Aorta (tissue), 5 donors: ENCODE results near the gene CPNE1. TPM values are rescaled to one million over a fixed set of nuclear protein-coding genes. Genes with fewer than 3 reads are reported as not detected.

Source experiments
- ATAC-seq: fragments of 200-7000 bp; cut with Tn5 transposase; one replicate; pipeline ENCODE4 v1.9.1; 2022; ENCODE audit warnings: moderate library complexity; ENCODE audit not compliant: low FRiP score
- DNase-seq, 2 donors: peaks; one replicate each; pipeline ENCODE4 v3.0.0-alpha.2; 2020
- H3K27ac ChIP-seq, 2 donors: one replicate each; pipeline ENCODE4 v1.5.1; 2013; ENCODE audit warnings: low read length in 2 of 2, mild to moderate bottlenecking in 2 of 2, moderate library complexity in 2 of 2, control low read depth in 1 of 2, inconsistent platforms in 1 of 2, low read depth in 1 of 2
- H3K27me3 ChIP-seq, 2 donors: one replicate each; pipeline ENCODE4 v1.6.1; 2013; ENCODE audit warnings: control low read depth in 1 of 2, low read length in 1 of 2, mild to moderate bottlenecking in 1 of 2, moderate library complexity in 1 of 2; ENCODE audit not compliant: insufficient read depth in 2 of 2, control insufficient read depth in 1 of 2
- H3K36me3 ChIP-seq, 2 donors: one replicate each; pipeline ENCODE4 v1.6.1; 2013; ENCODE audit warnings: control low read depth in 1 of 2, low read length in 1 of 2, mild to moderate bottlenecking in 1 of 2; ENCODE audit not compliant: insufficient read depth in 2 of 2, control insufficient read depth in 1 of 2
- H3K4me1 ChIP-seq, 2 donors: one replicate each; pipeline ENCODE4 v1.6.1; 2013; ENCODE audit warnings: low read length in 2 of 2, control low read depth in 1 of 2, mild to moderate bottlenecking in 1 of 2, moderate library complexity in 1 of 2; ENCODE audit not compliant: insufficient read depth in 2 of 2, control insufficient read depth in 1 of 2
- H3K4me3 ChIP-seq, 2 donors: one replicate each; pipeline ENCODE4 v1.5.1; 2013; ENCODE audit warnings: low read length in 2 of 2, control low read depth in 1 of 2, mild to moderate bottlenecking in 1 of 2
- H3K9me3 ChIP-seq: one replicate; pipeline ENCODE4 v1.6.1; 2013; ENCODE audit warnings: mild to moderate bottlenecking, low read length; ENCODE audit not compliant: control insufficient read depth
- WGBS, 2 donors: extraction: QIAGEN DNeasy Blood & Tissue Kit; methylation state at CpG; one replicate each; pipeline ENCODE4 v1.1.7; 2013; 5-methylcytosine and 5-hydroxymethylcytosine counted together
- intact Hi-C, 2 donors: fragments of 100-400 bp; cut with DNase I; formaldehyde crosslinking; loops; one replicate each; pipeline versions ENCODE4 v1.14.2 to v1.15.0; 2022
- polyA plus RNA-seq, 2 donors: library from polyadenylated mRNA; stranded (reverse); fragments of 200-250 nt; gene quantifications; one replicate each; pipeline ENCODE4 v1.2.3, GENCODE V29; 2013
- total RNA-seq, 2 donors: library from RNA; stranded (reverse); fragmentation: NEBNext Ultra II Directional; extraction: Animal tissue kit (Norgen Biotek cat#: 25700); gene quantifications; one replicate each; pipeline ENCODE4 v1.2.1, GENCODE V29; 2021
- donor health status: healthy with polysubstance abuse.
- donor health status: Bipolar disorder and iron deficiency.
- donor health status: DM: no; HTN: no; CAD: no.
- donor health status: DM: no; HTN: no; CAD: no.
- donor health status: DM: yes; HTN: yes; CAD: no.

Gene CPNE1
- total and polyA plus RNA-seq, 4 donors, result 79.0 to 265 (median 190) TPM

DNA sequence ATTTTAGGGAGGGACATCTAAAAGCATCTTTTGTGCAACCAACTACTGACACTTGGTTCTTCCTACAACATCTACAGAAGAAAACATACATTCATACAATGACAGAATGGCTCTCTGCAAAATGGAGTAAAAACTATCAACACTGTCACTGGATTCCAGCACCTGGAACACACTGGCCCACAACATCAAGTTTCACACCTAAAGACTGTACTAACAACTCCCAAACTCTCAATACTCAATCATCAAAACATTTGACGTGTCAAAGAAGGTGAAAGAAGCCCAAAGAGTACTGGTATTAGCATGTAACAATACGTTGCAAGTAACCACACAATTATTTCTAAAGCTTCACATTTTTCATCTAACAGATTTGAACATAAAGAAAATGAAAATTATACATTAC lies 2.1 kb downstream of the CPNE1 start:
- Histone ChIP-seq H3K4me3 (peak overlapping the region; percentile 19 to 46), H3K4me1 (peaks cover 0 to 6% of the 10 kb centered on the region in 2 donors), H3K27ac (no peak overlapping the region), H3K36me3 (no peaks in the 10 kb centered on the region), H3K27me3 (no peaks in the 10 kb centered on the region), H3K9me3 (no peaks in the 10 kb centered on the region)
- no peak for ATAC-seq
- 2 to 11% methylated on average over 2 of the region's 2 CpGs for WGBS, 2 donors
- DNase-seq, result no peak
- intact Hi-C loops, result loop anchor here in 1 of 2 donors (5.0 kb wide), 1 partner anchor 45 kb away; the partner anchor contains the start of gene SPAG4

DNA sequence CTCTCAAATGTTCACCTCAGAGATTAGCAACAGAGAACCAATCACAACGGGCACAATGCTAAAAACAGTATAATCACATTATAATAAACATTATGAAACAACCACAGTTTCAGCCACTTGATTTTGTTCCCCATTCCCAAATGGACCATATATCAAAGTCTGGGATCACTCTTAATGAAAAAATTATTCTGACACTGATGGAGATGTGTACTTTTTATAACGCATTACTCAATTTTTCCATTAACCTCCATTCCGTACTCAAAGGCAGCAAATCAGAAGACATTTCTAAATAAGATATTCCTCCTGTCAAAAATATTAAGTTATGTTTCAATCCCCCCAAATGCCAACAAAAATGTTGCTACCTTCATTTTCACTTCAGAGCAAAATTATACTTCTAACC lies 2.8 kb downstream of the CPNE1 start:
- no peaks in the 10 kb centered on the region for H3K36me3 ChIP-seq
- WGBS, 2 donors, result 4 to 11% methylated on average over 3 of the region's 3 CpGs
- ATAC-seq, result no peak
- no peak for DNase-seq
- no peaks in the 10 kb centered on the region for H3K9me3 ChIP-seq
- no peak overlapping the region for H3K4me3 ChIP-seq
- peaks cover 0 to 6% of the 10 kb centered on the region in 2 donors for H3K4me1 ChIP-seq
- intact Hi-C loops, result loop anchor here in 1 of 2 donors (5.0 kb wide), 1 partner anchor 45 kb away; the partner anchor contains the start of gene SPAG4
- H3K27ac ChIP-seq, result no peak overlapping the region
- H3K27me3 ChIP-seq, result no peaks in the 10 kb centered on the region

DNA sequence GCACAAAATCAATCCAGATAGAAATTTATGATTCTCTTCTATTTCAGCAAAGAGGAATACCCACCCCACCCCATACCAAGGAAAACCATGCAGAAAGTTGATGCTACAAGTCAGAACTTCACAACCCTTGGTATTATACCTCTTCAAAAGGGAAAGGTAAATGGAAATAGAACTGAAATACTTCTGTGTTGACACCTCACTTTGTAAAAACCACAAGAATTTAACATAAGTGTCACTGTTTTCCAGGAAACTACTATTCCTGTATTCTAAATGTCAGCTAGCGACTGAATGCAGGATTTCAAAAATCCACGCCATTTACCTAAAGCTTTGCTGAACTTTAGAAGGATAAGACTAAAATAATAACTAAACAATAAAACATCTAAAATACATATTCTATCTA lies 3.6 kb downstream of the CPNE1 start:
- no peak for DNase-seq
- Histone ChIP-seq H3K27me3 (no peaks in the 10 kb centered on the region), H3K4me1 (peaks cover 0 to 6% of the 10 kb centered on the region in 2 donors), H3K4me3 (no peak overlapping the region), H3K27ac (peak overlapping the region in 1 of 2 donors; percentile 33), H3K9me3 (no peaks in the 10 kb centered on the region), H3K36me3 (no peaks in the 10 kb centered on the region)
- ATAC-seq, result no peak
- WGBS, 2 donors, result 76 to 84% methylated on average over 2 of the region's 2 CpGs
- intact Hi-C loops, result loop anchor here in 1 of 2 donors (5.0 kb wide), 1 partner anchor 44 kb away; the partner anchor contains the start of gene SPAG4

DNA sequence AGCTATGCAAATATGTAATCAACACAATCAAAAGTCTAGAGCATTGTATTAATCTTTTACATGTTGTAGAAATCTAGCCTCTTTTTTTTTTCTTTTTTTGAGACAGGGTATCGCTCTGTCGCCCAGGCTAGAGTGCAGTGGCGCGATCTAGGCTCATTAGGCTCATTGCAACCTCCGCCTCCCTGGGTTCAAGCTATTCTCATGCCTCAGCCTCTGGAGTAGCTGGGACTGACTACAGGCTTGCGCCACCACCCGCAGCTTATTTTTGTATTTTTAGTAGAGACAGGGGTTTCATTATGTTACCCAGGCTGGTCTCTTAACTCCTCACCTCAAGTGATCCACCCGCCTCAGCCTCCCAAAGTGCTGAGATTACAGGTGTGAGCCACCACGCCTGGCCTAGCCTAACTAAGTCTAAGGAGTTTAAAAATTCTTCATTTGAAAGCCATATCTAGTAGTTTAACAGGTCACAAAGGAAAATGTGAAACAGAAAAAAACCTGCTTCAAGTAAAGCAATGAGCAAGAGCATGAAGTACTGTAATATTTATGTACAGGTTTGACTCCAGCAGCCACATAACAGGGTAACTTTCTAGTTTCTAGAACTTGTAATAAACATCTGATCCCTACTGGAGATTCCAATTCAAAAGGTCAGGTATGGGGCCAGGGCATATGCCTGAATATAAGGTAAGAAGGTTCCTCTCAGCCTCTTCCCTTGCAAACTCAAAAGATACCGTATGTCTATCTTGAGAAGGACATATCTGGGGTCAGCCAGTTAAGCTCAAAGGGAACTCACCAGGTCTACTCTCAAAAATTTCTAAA lies 4.4 kb downstream of the CPNE1 start:
- Histone ChIP-seq H3K4me1 (peaks cover 0 to 6% of the 10 kb centered on the region in 2 donors), H3K27ac (no peak overlapping the region), H3K27me3 (no peaks in the 10 kb centered on the region), H3K4me3 (no peak overlapping the region), H3K36me3 (no peaks in the 10 kb centered on the region), H3K9me3 (no peaks in the 10 kb centered on the region)
- intact Hi-C loops, result loop anchor here in 1 of 2 donors (5.0 kb wide), 1 partner anchor 43 kb away; the partner anchor contains the start of gene SPAG4
- WGBS, 2 donors, result 90 to 91% methylated on average over 10 of the region's 10 CpGs
- ATAC-seq (no peak), DNase-seq (no peak)

DNA sequence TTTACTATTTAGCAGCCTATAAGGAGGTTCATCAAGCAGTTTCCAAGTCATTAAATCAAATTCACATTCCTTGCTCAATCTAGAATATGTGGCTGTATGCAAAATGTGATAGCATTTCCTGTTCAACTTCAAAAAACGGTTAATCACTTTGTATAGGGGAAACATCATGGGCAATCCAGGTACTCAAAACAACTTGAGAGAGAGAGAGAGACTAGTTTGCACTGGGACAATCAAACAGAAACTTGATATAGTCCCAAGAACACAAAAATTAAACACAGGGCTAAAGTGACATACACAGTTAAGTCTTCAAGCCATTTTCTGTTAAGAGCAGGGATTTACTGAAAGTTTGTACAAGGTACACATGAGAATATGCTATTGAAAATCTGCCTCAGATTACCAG lies 7.4 kb downstream of the CPNE1 start:
- H3K4me3 ChIP-seq, result no peak overlapping the region
- ATAC-seq (no peak), DNase-seq (no peak)
- WGBS, 2 donors, result 37 to 42% methylated on average over 1 of the region's 1 CpG
- peaks cover 0 to 6% of the 10 kb centered on the region in 2 donors for H3K36me3 ChIP-seq
- intact Hi-C loops, result no loop called here
- H3K9me3 ChIP-seq, result no peaks in the 10 kb centered on the region
- no peaks in the 10 kb centered on the region for H3K27me3 ChIP-seq
- H3K4me1 ChIP-seq, result peaks cover 0 to 6% of the 10 kb centered on the region in 2 donors
- H3K27ac ChIP-seq, result no peak overlapping the region

DNA sequence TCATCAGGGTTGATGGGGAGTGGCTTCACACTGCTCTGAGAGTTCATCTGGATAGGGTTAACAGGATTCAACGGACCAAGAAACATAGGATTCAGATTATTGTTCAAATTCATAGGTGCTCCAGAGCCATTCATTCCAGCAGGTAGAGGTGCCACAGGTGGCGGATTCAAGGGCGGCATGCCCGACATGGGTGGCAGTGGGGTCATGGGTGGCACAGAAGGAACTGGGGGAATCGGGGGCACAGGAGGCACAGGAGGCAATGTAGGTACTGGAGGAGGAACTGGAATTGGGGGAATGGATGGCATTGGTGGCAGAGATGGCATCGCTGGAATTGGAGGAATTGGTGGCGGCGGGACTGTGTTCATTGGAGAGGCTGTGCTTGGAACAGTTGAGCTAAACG lies 10.3 kb downstream of the CPNE1 start:
- H3K27ac ChIP-seq, result no peak overlapping the region
- WGBS, 2 donors, result 93 to 94% methylated on average over 9 of the region's 9 CpGs
- ATAC-seq (no peak), DNase-seq (no peak)
- peaks cover 0 to 6% of the 10 kb centered on the region in 2 donors for H3K36me3 ChIP-seq
- intact Hi-C loops, result no loop called here
- no peaks in the 10 kb centered on the region for H3K4me1 ChIP-seq
- H3K27me3 ChIP-seq, result no peaks in the 10 kb centered on the region
- H3K4me3 ChIP-seq, result no peak overlapping the region
- H3K9me3 ChIP-seq, result no peaks in the 10 kb centered on the region

DNA sequence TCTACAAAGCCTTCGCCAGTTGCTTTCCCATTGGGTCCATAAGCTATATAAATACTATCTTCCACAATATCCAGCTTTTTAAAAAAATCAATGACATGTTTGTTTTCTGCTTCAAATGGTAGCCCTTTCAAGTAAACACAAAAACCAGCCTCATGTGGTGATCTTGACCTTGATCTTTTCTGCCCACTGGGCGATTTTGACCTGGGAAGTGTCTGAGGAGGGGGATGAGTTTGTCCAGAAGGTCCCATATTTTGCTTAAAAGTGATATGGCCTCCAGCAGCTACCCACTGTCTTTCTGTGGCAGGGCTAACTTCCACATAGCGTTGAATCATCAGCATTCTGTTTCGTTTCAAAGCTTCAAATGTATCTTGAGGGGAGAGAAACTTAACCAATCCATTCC lies 10.8 kb downstream of the CPNE1 start:
- intact Hi-C loops, result no loop called here
- H3K27me3 ChIP-seq, result no peaks in the 10 kb centered on the region
- ATAC-seq, result no peak
- H3K36me3 ChIP-seq, result peaks cover 0 to 6% of the 10 kb centered on the region in 2 donors
- no peaks in the 10 kb centered on the region for H3K9me3 ChIP-seq
- no peaks in the 10 kb centered on the region for H3K4me1 ChIP-seq
- no peak overlapping the region for H3K4me3 ChIP-seq
- WGBS, 2 donors, result 91 to 96% methylated on average over 4 of the region's 4 CpGs
- DNase-seq, result no peak
- no peak overlapping the region for H3K27ac ChIP-seq

DNA sequence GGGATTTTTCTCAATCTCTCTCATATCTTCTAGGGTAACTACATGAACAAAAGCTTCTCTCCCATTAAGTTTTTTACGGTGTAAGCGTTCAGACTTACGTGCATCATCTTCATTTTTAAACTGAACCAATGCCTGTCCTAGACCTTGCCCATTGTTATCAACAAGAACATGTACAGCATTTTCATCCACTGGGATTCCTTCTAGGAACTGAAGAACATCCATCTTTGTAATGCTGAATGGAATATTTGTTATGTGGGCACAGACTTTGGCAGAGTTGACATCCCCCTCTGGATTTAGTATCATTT lies 11.3 kb downstream of the CPNE1 start:
- peaks cover 0 to 6% of the 10 kb centered on the region in 2 donors for H3K36me3 ChIP-seq
- WGBS, 2 donors, result 95 to 96% methylated on average over 3 of the region's 3 CpGs
- no peaks in the 10 kb centered on the region for H3K27me3 ChIP-seq
- no peak overlapping the region for H3K27ac ChIP-seq
- DNase-seq, result no peak
- H3K4me3 ChIP-seq, result no peak overlapping the region
- H3K9me3 ChIP-seq, result no peaks in the 10 kb centered on the region
- H3K4me1 ChIP-seq, result peaks cover 0 to 3% of the 10 kb centered on the region in 2 donors
- no peak for ATAC-seq
- intact Hi-C loops, result no loop called here
